SJCRH30 (cell line): ENCODE measurements around the gene MEST. TPM values are rescaled to one million over a fixed set of nuclear protein-coding genes. Genes with fewer than 3 reads are reported as not detected.
A peak's percentile ranks its signal among the peaks of the same experiment; 100 is the strongest.
"Not testable (repeated sequence)": the region's sequence is repeated elsewhere in the genome, so short reads cannot be mapped to it uniquely, and the experiment has no call there.

Experiments
- DNase-seq, 2 experiments: peaks; one replicate each; pipeline ENCODE4 v3.0.0-alpha.2; 2015 to 2020
- H3K27ac ChIP-seq: fragments of 250-450 bp; sonication (Bioruptor Pico); 2 replicates; pipeline ENCODE4 v1.5.1; 2020; ENCODE audit warnings: mild to moderate bottlenecking, moderate library complexity
- H3K27me3 ChIP-seq: fragments of 250-450 bp; sonication (Bioruptor Pico); 2 replicates; pipeline ENCODE4 v1.5.1; 2020; ENCODE audit warnings: mild to moderate bottlenecking, moderate library complexity
- H3K36me3 ChIP-seq: fragments of 250-450 bp; sonication (Bioruptor Pico); 2 replicates; pipeline ENCODE4 v1.5.1; 2020; ENCODE audit warnings: mild to moderate bottlenecking, moderate library complexity
- H3K4me1 ChIP-seq: fragments of 250-450 bp; sonication (Bioruptor Pico); 2 replicates; pipeline ENCODE4 v1.5.1; 2020; ENCODE audit warnings: mild to moderate bottlenecking, moderate library complexity
- H3K4me3 ChIP-seq: fragments of 250-450 bp; sonication (Bioruptor Pico); 2 replicates; pipeline ENCODE4 v1.5.1; 2020; ENCODE audit warnings: mild to moderate bottlenecking, moderate library complexity
- H3K9me3 ChIP-seq: fragments of 250-450 bp; sonication (Bioruptor Pico); replicated peaks from 2 replicates; pipeline ENCODE4 v1.5.1; 2020; ENCODE audit warnings: mild to moderate bottlenecking, moderate library complexity
- total RNA-seq: library from RNA; depleted of rRNA; stranded (reverse); fragments of >200 nt; shearing (Covaris generic); gene quantifications from 2 replicates; pipeline ENCODE4 v1.2.3, GENCODE V29; 2014; rRNA removed

MEST gene, protein sequence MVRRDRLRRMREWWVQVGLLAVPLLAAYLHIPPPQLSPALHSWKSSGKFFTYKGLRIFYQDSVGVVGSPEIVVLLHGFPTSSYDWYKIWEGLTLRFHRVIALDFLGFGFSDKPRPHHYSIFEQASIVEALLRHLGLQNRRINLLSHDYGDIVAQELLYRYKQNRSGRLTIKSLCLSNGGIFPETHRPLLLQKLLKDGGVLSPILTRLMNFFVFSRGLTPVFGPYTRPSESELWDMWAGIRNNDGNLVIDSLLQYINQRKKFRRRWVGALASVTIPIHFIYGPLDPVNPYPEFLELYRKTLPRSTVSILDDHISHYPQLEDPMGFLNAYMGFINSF
- 1,979 and 2,085 TPM in 2 replicates for total RNA-seq

- Histone ChIP-seq H3K27me3 (no peaks in the 10 kb centered on the region), H3K4me3 (peak within 1 kb of the TSS; percentile 77), H3K9me3 (no peaks in the 10 kb centered on the region), H3K4me1 (peaks cover 20% of the 10 kb centered on the region), H3K27ac (peak within 1 kb of the TSS; percentile 95), H3K36me3 (peaks cover 45% of the 10 kb centered on the region)
- DNase-seq = peak; percentile 84
These were observed at the start of gene MEST for GRCh38 chr7:130491841-130492522. TSS of gene MEST (plus strand) at chr7:130492085. CDS start at chr7:130492314, 229 bp downstream.

- DNase-seq = no peak
- Histone ChIP-seq H3K27ac (peak overlapping the region; percentile 99; the same call in 1 of the 2 replicates), H3K4me3 (no peak overlapping the region)
These were observed 49.3 kb upstream of the MEST start for GRCh38 chr7:130442601-130443000.

DNA sequence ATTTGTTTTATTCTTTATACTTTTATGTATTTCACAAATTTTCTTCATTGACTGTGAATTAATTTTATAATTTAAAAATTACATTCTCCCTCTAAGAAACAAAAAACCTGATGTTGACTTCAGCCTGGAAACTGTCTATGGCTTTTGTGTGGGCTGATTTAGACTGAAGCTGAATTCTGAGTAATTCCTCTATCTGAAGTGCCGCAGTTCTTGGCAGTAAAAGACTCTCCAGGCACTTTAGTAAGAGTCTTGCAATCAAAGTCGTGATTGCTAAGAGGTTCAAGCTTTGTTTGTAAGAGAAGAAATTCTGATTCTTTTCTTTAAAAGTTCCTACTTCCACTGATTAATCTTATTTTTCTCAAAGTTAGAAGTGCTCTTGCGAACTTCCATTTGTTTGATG, 47.7 kb upstream of the MEST start:
- Histone ChIP-seq H3K36me3 (no peaks in the 10 kb centered on the region), H3K4me1 (peaks cover 17% of the 10 kb centered on the region), H3K27ac (no peak overlapping the region), H3K4me3 (no peak overlapping the region), H3K27me3 (no peaks in the 10 kb centered on the region), H3K9me3 (no peaks in the 10 kb centered on the region)
- DNase-seq = no peak

More at GRCh38 chr7:130442601-130443000, 49.3 kb upstream of the MEST start:
- Histone ChIP-seq H3K27me3 (no peaks in the 10 kb centered on the region), H3K4me1 (peaks cover 17% of the 10 kb centered on the region), H3K9me3 (no peaks in the 10 kb centered on the region), H3K36me3 (no peaks in the 10 kb centered on the region)

GRCh38 chr7:130444751-130445407, 47.0 kb upstream of the MEST start:
- Histone ChIP-seq H3K27me3 (no peaks in the 10 kb centered on the region), H3K4me1 (peaks cover 17% of the 10 kb centered on the region), H3K9me3 (no peaks in the 10 kb centered on the region), H3K27ac (no peak overlapping the region), H3K4me3 (no peak overlapping the region), H3K36me3 (no peaks in the 10 kb centered on the region)
- DNase-seq = no peak

- no peak for DNase-seq
- Histone ChIP-seq H3K9me3 (no peaks in the 10 kb centered on the region), H3K4me1 (peaks cover 13% of the 10 kb centered on the region), H3K27ac (no peak overlapping the region), H3K36me3 (no peaks in the 10 kb centered on the region), H3K4me3 (no peak overlapping the region), H3K27me3 (no peaks in the 10 kb centered on the region)
These were observed 45.6 kb upstream of the MEST start for GRCh38 chr7:130446259-130446658.

GRCh38 chr7:130451344-130451743, 40.5 kb upstream of the MEST start:
- not testable (repeated sequence) for H3K4me3 ChIP-seq, H3K27me3 ChIP-seq, H3K36me3 ChIP-seq, H3K27ac ChIP-seq, DNase-seq, H3K9me3 ChIP-seq
- H3K4me1 ChIP-seq = peaks cover 12% of the 10 kb centered on the region

DNA sequence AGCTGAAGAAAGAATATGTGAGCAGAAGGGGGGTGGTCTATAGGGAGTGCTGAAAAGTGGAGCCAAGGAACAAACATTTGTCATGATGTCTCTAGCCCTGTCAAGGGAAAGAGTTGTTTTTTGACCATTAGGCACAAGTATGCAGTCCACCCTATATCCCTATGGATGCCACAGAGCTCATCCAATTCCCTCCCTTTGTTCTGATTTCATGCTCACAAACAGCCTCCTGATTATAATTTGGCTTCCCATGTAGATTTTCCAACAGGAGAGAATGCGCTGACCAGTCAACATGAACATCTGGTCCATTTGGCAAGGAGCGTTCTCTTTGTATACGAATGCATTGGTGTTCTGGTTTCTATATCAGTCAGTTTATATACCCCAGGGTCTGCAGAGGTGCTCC, 38.9 kb upstream of the MEST start:
- H3K36me3 ChIP-seq = no peaks in the 10 kb centered on the region
- H3K4me1 ChIP-seq = peaks cover 12% of the 10 kb centered on the region
- no peaks in the 10 kb centered on the region for H3K9me3 ChIP-seq
- peak; percentile 25 to 64 for DNase-seq
- H3K27me3 ChIP-seq = no peaks in the 10 kb centered on the region
- H3K27ac ChIP-seq = peak overlapping the region; percentile 60
- H3K4me3 ChIP-seq = no peak overlapping the region

GRCh38 chr7:130454959-130455358, 36.9 kb upstream of the MEST start:
- DNase-seq = no peak
- H3K27me3 ChIP-seq = no peaks in the 10 kb centered on the region
- peaks cover 4% of the 10 kb centered on the region for H3K9me3 ChIP-seq
- no peaks in the 10 kb centered on the region for H3K36me3 ChIP-seq
- H3K4me3 ChIP-seq = no peak overlapping the region
- H3K27ac ChIP-seq = no peak overlapping the region
- H3K4me1 ChIP-seq = peaks cover 12% of the 10 kb centered on the region

DNA sequence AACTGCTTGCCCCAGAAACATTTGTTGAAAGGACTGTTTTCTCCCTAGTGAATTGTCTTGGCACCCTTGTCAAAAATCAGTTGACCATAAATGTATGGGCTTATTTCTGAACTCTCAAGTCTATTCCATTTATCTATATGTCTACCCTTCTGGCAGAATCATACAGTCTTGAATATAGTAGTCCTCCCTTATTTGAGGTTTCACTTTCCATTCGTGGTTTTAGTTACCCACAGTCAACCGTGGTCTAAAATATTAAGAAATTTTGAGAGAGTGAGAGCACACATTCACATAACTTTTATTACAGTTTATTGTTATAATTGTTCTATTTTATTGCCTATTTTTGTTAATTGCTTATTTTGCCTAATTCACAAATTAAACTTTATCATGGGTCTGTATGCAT, 33.6 kb upstream of the MEST start:
- no peak overlapping the region for H3K27ac ChIP-seq
- H3K27me3 ChIP-seq = no peaks in the 10 kb centered on the region
- DNase-seq = no peak
- H3K36me3 ChIP-seq = no peaks in the 10 kb centered on the region
- H3K4me3 ChIP-seq = no peak overlapping the region
- H3K4me1 ChIP-seq = peaks cover 1% of the 10 kb centered on the region; the same call in 1 of the 2 replicates
- peaks cover 6% of the 10 kb centered on the region for H3K9me3 ChIP-seq

DNA sequence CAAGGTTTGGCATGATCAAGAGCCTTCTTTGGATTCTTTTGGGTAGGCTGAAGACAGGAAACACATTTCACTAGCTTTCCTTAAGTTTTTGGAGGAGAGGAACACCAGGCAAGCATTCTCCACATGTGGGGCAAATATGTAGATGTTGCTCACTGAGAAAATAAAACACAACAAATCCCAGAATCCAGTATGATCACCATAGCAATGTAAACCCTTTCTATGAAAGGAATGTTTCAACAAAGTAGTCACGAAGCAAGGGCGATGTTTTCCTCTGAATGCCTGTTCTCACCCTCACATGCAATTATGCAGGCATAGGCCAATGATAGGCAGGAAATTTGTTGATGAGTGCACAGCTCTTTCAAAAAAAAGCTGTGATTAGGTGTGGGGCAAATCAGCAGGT, 30.6 kb upstream of the MEST start:
- Histone ChIP-seq H3K36me3 (no peaks in the 10 kb centered on the region), H3K4me3 (no peak overlapping the region), H3K27ac (no peak overlapping the region), H3K27me3 (no peaks in the 10 kb centered on the region), H3K4me1 (no peaks in the 10 kb centered on the region), H3K9me3 (peaks cover 6% of the 10 kb centered on the region)
- DNase-seq = no peak

GRCh38 chr7:130463553-130464434, 28.1 kb upstream of the MEST start:
- Histone ChIP-seq H3K27ac (no peak overlapping the region), H3K4me1 (no peaks in the 10 kb centered on the region)
- DNase-seq = no peak

DNA sequence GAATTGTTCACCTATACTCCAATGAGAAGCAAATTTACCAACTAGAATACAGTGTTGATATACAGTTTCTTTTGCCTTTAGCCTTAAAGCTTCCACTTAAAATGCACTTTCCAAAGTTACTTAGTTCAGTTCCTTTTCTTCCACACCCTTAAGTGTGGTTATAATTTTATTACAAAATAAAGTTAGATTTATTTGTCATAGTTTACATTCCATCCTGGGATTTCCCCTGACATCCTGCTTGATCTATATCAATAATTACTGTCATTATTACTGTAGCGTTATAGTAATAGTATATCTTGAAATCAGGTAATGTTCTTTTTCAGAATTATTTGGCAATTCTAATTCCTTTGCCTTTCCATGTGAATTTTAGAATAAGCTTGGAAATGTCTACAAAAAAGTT, 23.3 kb upstream of the MEST start:
- no peaks in the 10 kb centered on the region for H3K9me3 ChIP-seq
- no peaks in the 10 kb centered on the region for H3K27me3 ChIP-seq
- H3K27ac ChIP-seq = no peak overlapping the region
- no peaks in the 10 kb centered on the region for H3K4me1 ChIP-seq
- no peak for DNase-seq
- H3K36me3 ChIP-seq = no peaks in the 10 kb centered on the region
- H3K4me3 ChIP-seq = no peak overlapping the region

More at GRCh38 chr7:130463553-130464434, 28.1 kb upstream of the MEST start:
- Histone ChIP-seq H3K27me3 (no peaks in the 10 kb centered on the region), H3K36me3 (no peaks in the 10 kb centered on the region), H3K9me3 (peaks cover 6% of the 10 kb centered on the region), H3K4me3 (no peak overlapping the region)

DNA sequence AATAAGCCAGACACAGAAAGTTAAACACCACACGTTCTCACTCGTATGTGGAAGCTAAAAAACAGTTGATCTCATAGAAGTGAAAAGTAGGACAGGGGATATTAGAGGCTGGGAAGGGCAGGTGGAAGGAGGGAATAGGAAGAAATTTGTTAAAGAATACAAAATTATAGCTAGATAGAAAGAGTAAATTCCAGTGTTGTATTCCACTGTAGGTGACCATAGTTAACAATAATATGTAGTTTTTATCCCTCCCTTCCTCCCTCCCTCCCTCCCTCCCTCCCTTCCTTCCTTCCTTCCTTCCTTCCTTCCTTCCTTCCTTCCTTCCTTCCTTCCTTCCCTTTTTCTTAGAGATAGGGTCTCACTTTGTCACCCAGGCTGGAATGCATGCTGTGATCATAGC, 19.9 kb upstream of the MEST start:
- Histone ChIP-seq H3K27me3 (no peaks in the 10 kb centered on the region), H3K4me3 (no peak overlapping the region), H3K4me1 (no peaks in the 10 kb centered on the region), H3K27ac (no peak overlapping the region), H3K36me3 (no peaks in the 10 kb centered on the region), H3K9me3 (no peaks in the 10 kb centered on the region)
- DNase-seq = no peak

- H3K9me3 ChIP-seq = peaks cover 9% of the 10 kb centered on the region; the same call in 1 of the 2 replicates
- DNase-seq = no peak
- H3K27me3 ChIP-seq = no peaks in the 10 kb centered on the region
These were observed 18.6 kb upstream of the MEST start for GRCh38 chr7:130473289-130473688.

More at GRCh38 chr7:130473289-130473688, 18.6 kb upstream of the MEST start:
- no peaks in the 10 kb centered on the region for H3K4me1 ChIP-seq
- no peak overlapping the region for H3K4me3 ChIP-seq
- H3K27ac ChIP-seq = no peak overlapping the region
- no peaks in the 10 kb centered on the region for H3K36me3 ChIP-seq
